KMS-11 (cell line): ENCODE measurements around the gene CCDC18.

Experiments
- H2AFZ ChIP-seq: fragments of 200-600 bp; sonication (generic); 2 replicates; pipeline ENCODE4 v1.6.1; 2016; ENCODE audit warnings: antibody characterized with exemption, mixed run types, low read depth
- H3K27ac ChIP-seq: fragments of 200-600 bp; sonication (generic); 2 replicates; pipeline ENCODE4 v1.6.1; 2016; ENCODE audit warnings: mild to moderate bottlenecking, mixed run types
- H3K27me3 ChIP-seq: fragments of 200-600 bp; sonication (generic); 2 replicates; pipeline ENCODE4 v1.6.1; 2017; ENCODE audit warnings: mild to moderate bottlenecking, low read depth, mixed run types, moderate library complexity; ENCODE audit not compliant: insufficient read depth
- H3K36me3 ChIP-seq: fragments of 200-600 bp; sonication (generic); 2 replicates; pipeline ENCODE4 v1.6.1; 2017; ENCODE audit warnings: mild to moderate bottlenecking, mixed run types; ENCODE audit not compliant: insufficient read depth
- H3K4me1 ChIP-seq: fragments of 200-600 bp; sonication (generic); 2 replicates; pipeline ENCODE4 v1.6.1; 2016; ENCODE audit warnings: mild to moderate bottlenecking, low read depth, mixed run types; ENCODE audit not compliant: poor library complexity, severe bottlenecking
- H3K4me2 ChIP-seq: fragments of 200-600 bp; sonication (generic); 2 replicates; pipeline ENCODE4 v1.7.0; 2016; ENCODE audit warnings: mild to moderate bottlenecking, mixed run types
- H3K4me3 ChIP-seq: fragments of 200-600 bp; sonication (generic); IDR thresholded peaks from 2 replicates; pipeline ENCODE4 v1.6.1; 2017; ENCODE audit warnings: low read depth, low read length, mixed read lengths; ENCODE audit not compliant: insufficient read depth
- H3K79me2 ChIP-seq: fragments of 200-600 bp; sonication (generic); 2 replicates; pipeline ENCODE4 v1.6.1; 2016; ENCODE audit warnings: low read depth, mixed run types; ENCODE audit not compliant: insufficient read depth
- H3K9ac ChIP-seq: fragments of 200-600 bp; sonication (generic); 2 replicates; pipeline ENCODE4 v1.6.1; 2016; ENCODE audit warnings: mild to moderate bottlenecking, mixed run types
- H4K20me1 ChIP-seq: fragments of 200-600 bp; sonication (generic); 2 replicates; pipeline ENCODE4 v1.6.1; 2016; ENCODE audit warnings: mild to moderate bottlenecking, mixed run types; ENCODE audit not compliant: insufficient read depth
- CTCF ChIP-seq: fragments of 200-600 bp; sonication (generic); conservative IDR thresholded peaks from 2 replicates; pipeline ENCODE4 v1.6.1; 2017; ENCODE audit warnings: low read depth, mild to moderate bottlenecking, antibody characterized with exemption, low read length, moderate library complexity, mixed read lengths

The CCDC18 gene

DNA sequence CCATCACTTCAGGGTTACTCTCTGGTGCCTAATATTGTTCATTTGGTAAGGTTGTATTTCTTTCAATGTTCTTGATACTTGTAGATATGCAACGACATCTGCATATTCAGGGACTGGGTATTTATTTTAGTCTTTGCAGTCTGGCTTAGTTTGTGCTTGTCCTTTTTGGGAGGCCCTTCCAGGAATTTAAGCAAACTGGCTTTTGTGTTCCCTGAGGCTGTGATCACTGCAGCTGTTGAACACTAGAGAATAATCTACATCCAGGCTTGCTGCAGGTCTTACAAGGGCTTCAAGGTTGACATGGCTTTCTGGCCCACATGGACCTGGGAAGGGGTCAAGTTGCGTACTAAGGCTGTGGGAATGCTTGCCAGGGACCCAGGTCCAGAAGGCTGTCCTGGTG, 72.1 kb downstream of the CCDC18 start:
- H2AFZ ChIP-seq = no peak overlapping the region
- no peak for TF ChIP-seq CTCF
- H3K4me2 ChIP-seq = no peak overlapping the region
- no peak overlapping the region for H3K9ac ChIP-seq
- H3K27ac ChIP-seq = no peak overlapping the region
- H3K36me3 ChIP-seq = no peaks in the 10 kb centered on the region
- no peaks in the 10 kb centered on the region for H4K20me1 ChIP-seq
- H3K27me3 ChIP-seq = no peaks in the 10 kb centered on the region
- H3K79me2 ChIP-seq = no peaks in the 10 kb centered on the region
- H3K4me1 ChIP-seq = no peaks in the 10 kb centered on the region
- no peak overlapping the region for H3K4me3 ChIP-seq

GRCh38 chr1:93253516-93253915, 73.0 kb downstream of the CCDC18 start:
- TF ChIP-seq CTCF = no peak
- H2AFZ ChIP-seq = no peak overlapping the region

GRCh38 chr1:93255222-93256079, 74.9 kb downstream of the CCDC18 start:
- no peaks in the 10 kb centered on the region for H3K36me3 ChIP-seq
- no peaks in the 10 kb centered on the region for H3K79me2 ChIP-seq
- no peaks in the 10 kb centered on the region for H3K4me1 ChIP-seq
- H4K20me1 ChIP-seq = no peaks in the 10 kb centered on the region
- no peak overlapping the region for H2AFZ ChIP-seq
- H3K4me3 ChIP-seq = no peak overlapping the region
- no peak overlapping the region for H3K9ac ChIP-seq
- no peaks in the 10 kb centered on the region for H3K27me3 ChIP-seq
- no peak overlapping the region for H3K27ac ChIP-seq
- TF ChIP-seq CTCF = no peak
- H3K4me2 ChIP-seq = no peak overlapping the region

More at GRCh38 chr1:93253516-93253915, 73.0 kb downstream of the CCDC18 start:
- Histone ChIP-seq H3K36me3 (no peaks in the 10 kb centered on the region), H3K9ac (no peak overlapping the region), H3K27ac (no peak overlapping the region), H3K4me2 (no peak overlapping the region), H3K27me3 (no peaks in the 10 kb centered on the region), H3K79me2 (no peaks in the 10 kb centered on the region), H3K4me1 (no peaks in the 10 kb centered on the region), H3K4me3 (no peak overlapping the region), H4K20me1 (no peaks in the 10 kb centered on the region)

DNA sequence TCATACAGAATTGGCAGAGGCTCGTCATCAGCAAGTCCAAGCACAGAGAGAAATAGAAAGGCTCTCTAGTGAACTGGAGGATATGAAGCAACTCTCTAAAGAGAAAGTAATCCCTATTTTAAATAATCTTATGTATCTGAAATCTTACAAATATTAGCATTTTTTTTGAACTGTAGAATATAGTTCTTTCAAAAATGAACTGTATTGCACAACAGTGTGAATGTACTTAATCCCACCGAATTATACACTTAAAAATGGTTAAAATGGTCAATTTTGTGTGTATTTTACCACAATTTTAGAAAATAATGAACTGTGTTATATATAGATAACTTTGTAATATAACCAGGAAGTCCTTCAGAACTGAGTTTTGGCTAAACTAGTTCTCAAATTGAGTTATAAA, 75.9 kb downstream of the CCDC18 start:
- no peaks in the 10 kb centered on the region for H3K79me2 ChIP-seq
- H3K9ac ChIP-seq = no peak overlapping the region
- H3K4me3 ChIP-seq = no peak overlapping the region
- H3K27me3 ChIP-seq = no peaks in the 10 kb centered on the region
- no peaks in the 10 kb centered on the region for H3K36me3 ChIP-seq
- no peak overlapping the region for H2AFZ ChIP-seq
- H3K27ac ChIP-seq = no peak overlapping the region
- no peaks in the 10 kb centered on the region for H4K20me1 ChIP-seq
- H3K4me1 ChIP-seq = no peaks in the 10 kb centered on the region
- no peak overlapping the region for H3K4me2 ChIP-seq
- no peak for TF ChIP-seq CTCF
